MCF 10A (cell line): ENCODE measurements around the gene WDR73. TPM values are rescaled to one million over a fixed set of nuclear protein-coding genes. Genes with fewer than 3 reads are reported as not detected.

Experiments
- BruUV-seq: library from RNA; stranded (reverse); fragments of 400-500 nt; replicated peaks from 2 replicates; lab custom pipeline; 2021; lab: Mats Ljungman, UMichigan
- CTCF ChIA-PET: fragments of 300-600 bp; sonication (Branson Sonifier 250); formaldehyde crosslinking; extraction: SDS; loops from one replicate; lab custom pipeline; 2021; ENCODE audit warnings: antibody characterized with exemption, inconsistent platforms; lab: Yijun Ruan, JAX
- POLR2A ChIA-PET: fragments of 300-600, 350-650 bp; sonication (Branson Sonifier 250); formaldehyde crosslinking; extraction: SDS; loops from one replicate; lab custom pipeline; 2020; ENCODE audit warnings: antibody characterized with exemption, inconsistent platforms; lab: Yijun Ruan, JAX
- DNase-seq: peaks from one replicate; pipeline ENCODE4 v3.0.0-alpha.2; 2018; ENCODE audit not compliant: unreplicated experiment
- H3K27ac Mint-ChIP-seq: one replicate; pipeline ENCODE4 v1.8.0; 2022; ENCODE audit warnings: mild to moderate bottlenecking, low read depth, mixed read lengths; ENCODE audit not compliant: unreplicated experiment
- H3K27me3 Mint-ChIP-seq: one replicate; pipeline ENCODE4 v1.8.0; 2022; ENCODE audit warnings: mixed read lengths; ENCODE audit not compliant: insufficient read depth, unreplicated experiment
- H3K36me3 Mint-ChIP-seq: one replicate; pipeline ENCODE4 v1.8.0; 2022; ENCODE audit warnings: mild to moderate bottlenecking, moderate library complexity, mixed read lengths; ENCODE audit not compliant: insufficient read depth, unreplicated experiment
- H3K4me1 Mint-ChIP-seq: one replicate; pipeline ENCODE4 v1.8.0; 2022; ENCODE audit warnings: mixed read lengths; ENCODE audit not compliant: insufficient read depth, unreplicated experiment
- H3K4me3 Mint-ChIP-seq: one replicate; pipeline ENCODE4 v1.8.0; 2022; ENCODE audit warnings: mild to moderate bottlenecking, moderate library complexity, mixed read lengths; ENCODE audit not compliant: unreplicated experiment
- H3K9me3 Mint-ChIP-seq: one replicate; pipeline ENCODE4 v1.8.0; 2022; ENCODE audit warnings: mixed read lengths; ENCODE audit not compliant: unreplicated experiment
- intact Hi-C: fragments of 100-400 bp; cut with micrococcal nuclease; formaldehyde crosslinking; loops from 2 replicates; pipeline ENCODE4 v1.14.1; 2022
- total RNA-seq: library from RNA; stranded (reverse); gene quantifications from 2 replicates; pipeline ENCODE4 v1.2.3, GENCODE V29; 2022
- TF ChIP-seq, protein P1 (sequence below): fragments of 200-600 bp; IDR thresholded peaks from one replicate; pipeline ENCODE4 v1.8.0; 2022; ENCODE audit warnings: antibody characterized with exemption, mild to moderate bottlenecking; ENCODE audit not compliant: unreplicated experiment

Gene WDR73
- total RNA-seq, 1 experiment from 2014 or later = 42.1 TPM

- TF ChIP-seq, protein P1, sequence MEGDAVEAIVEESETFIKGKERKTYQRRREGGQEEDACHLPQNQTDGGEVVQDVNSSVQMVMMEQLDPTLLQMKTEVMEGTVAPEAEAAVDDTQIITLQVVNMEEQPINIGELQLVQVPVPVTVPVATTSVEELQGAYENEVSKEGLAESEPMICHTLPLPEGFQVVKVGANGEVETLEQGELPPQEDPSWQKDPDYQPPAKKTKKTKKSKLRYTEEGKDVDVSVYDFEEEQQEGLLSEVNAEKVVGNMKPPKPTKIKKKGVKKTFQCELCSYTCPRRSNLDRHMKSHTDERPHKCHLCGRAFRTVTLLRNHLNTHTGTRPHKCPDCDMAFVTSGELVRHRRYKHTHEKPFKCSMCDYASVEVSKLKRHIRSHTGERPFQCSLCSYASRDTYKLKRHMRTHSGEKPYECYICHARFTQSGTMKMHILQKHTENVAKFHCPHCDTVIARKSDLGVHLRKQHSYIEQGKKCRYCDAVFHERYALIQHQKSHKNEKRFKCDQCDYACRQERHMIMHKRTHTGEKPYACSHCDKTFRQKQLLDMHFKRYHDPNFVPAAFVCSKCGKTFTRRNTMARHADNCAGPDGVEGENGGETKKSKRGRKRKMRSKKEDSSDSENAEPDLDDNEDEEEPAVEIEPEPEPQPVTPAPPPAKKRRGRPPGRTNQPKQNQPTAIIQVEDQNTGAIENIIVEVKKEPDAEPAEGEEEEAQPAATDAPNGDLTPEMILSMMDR = no peak
- H3K36me3 Mint-ChIP-seq = peaks cover 90% of the 10 kb centered on the region
- H3K4me3 Mint-ChIP-seq = no peak overlapping the region
- H3K4me1 Mint-ChIP-seq = peaks cover 21% of the 10 kb centered on the region
- POLR2A ChIA-PET = interaction anchor here (1.8 to 2.1 kb wide), 2 partner anchors 11 to 67 kb away, joined by 9 to 10 read pairs; partner anchors contain the start of gene SEC11A
- no TSS peak for BruUV-seq
- intact Hi-C loops = loop anchor here (5.0 kb wide), 1 partner anchor 47 kb away; the partner anchor contains the start of gene ZSCAN2
- no peak overlapping the region for H3K27ac Mint-ChIP-seq
- CTCF ChIA-PET = interaction anchor here (1.3 to 1.5 kb wide), 2 partner anchors 9 to 11 kb away, joined by 6 to 7 read pairs; no protein-coding TSS in a partner anchor
- no peaks in the 10 kb centered on the region for H3K27me3 Mint-ChIP-seq
- H3K9me3 Mint-ChIP-seq = no peaks in the 10 kb centered on the region
- DNase-seq = peak; percentile 30
Observed at GRCh38 chr15:84649706-84650105, 4.4 kb downstream of the WDR73 start.

GRCh38 chr15:84648539-84648938 is 5.5 kb downstream of the WDR73 start:
- POLR2A ChIA-PET = interaction anchor here (0.6 to 2.1 kb wide), 8 partner anchors 10 to 1397 kb away, joined by 3 to 12 read pairs (median 5); partner anchors contain the start of gene SEC11A
- no TSS peak for BruUV-seq

GRCh38 chr15:84647726-84648125 is 6.4 kb downstream of the WDR73 start:
- no peak overlapping the region for H3K4me3 Mint-ChIP-seq
- no TSS peak for BruUV-seq
- no peaks in the 10 kb centered on the region for H3K9me3 Mint-ChIP-seq
- no peaks in the 10 kb centered on the region for H3K27me3 Mint-ChIP-seq
- CTCF ChIA-PET = interaction anchor here (1.0 to 1.2 kb wide), 2 partner anchors 49 to 60 kb away, joined by 3 to 5 read pairs; no protein-coding TSS in a partner anchor
- TF ChIP-seq, protein P1 = no peak
- POLR2A ChIA-PET = interaction anchor here (1.7 kb wide), 1 partner anchor 16 kb away, joined by 12 read pairs; no protein-coding TSS in a partner anchor
- no peak overlapping the region for H3K27ac Mint-ChIP-seq
- H3K36me3 Mint-ChIP-seq = peaks cover 100% of the 10 kb centered on the region
- no peak for DNase-seq
- peaks cover 21% of the 10 kb centered on the region for H3K4me1 Mint-ChIP-seq
- intact Hi-C loops = no loop called here

More at GRCh38 chr15:84648539-84648938, 5.5 kb downstream of the WDR73 start:
- CTCF ChIA-PET = interaction anchor here (0.6 to 1.5 kb wide), 5 partner anchors 10 to 280 kb away, joined by 3 to 7 read pairs (median 4); no protein-coding TSS in a partner anchor
- Mint-ChIP-seq H3K36me3 (peaks cover 97% of the 10 kb centered on the region), H3K9me3 (no peaks in the 10 kb centered on the region), H3K4me3 (no peak overlapping the region), H3K27me3 (no peaks in the 10 kb centered on the region), H3K27ac (no peak overlapping the region), H3K4me1 (peaks cover 21% of the 10 kb centered on the region)
- TF ChIP-seq, protein P1 = no peak
- intact Hi-C loops = no loop called here
- DNase-seq = peak; percentile 49

DNA sequence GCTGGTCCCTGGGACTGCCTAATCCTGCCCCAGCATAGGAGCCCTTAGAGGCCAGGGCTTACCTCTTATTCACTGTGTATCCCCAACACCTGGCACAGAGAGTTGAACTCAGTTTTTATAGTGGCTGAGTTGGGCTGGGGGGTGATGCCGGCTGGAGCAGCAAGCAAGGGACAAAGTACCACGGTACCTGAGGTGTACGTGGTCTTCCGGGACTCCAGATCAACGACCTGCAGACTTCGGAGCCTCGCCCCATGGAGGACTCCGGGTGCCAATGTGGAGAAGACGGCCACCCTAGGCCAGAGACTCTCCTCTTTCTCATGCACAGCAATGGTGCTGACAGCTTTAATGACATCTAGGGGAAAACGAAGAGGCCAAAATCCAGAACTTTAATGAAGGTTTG is 8.1 kb downstream of the WDR73 start:
- CTCF ChIA-PET = interaction anchor here (0.6 kb wide), 1 partner anchor 72 kb away, joined by 3 read pairs; no protein-coding TSS in a partner anchor
- Mint-ChIP-seq H3K36me3 (peaks cover 96% of the 10 kb centered on the region), H3K27ac (no peak overlapping the region), H3K4me3 (no peak overlapping the region), H3K4me1 (peaks cover 7% of the 10 kb centered on the region), H3K27me3 (no peaks in the 10 kb centered on the region), H3K9me3 (no peaks in the 10 kb centered on the region)
- intact Hi-C loops = no loop called here
- POLR2A ChIA-PET = interaction anchor here (0.6 kb wide), 2 partner anchors 47 to 63 kb away, joined by 3 read pairs; no protein-coding TSS in a partner anchor
- TF ChIP-seq, protein P1 = no peak
- BruUV-seq = no TSS peak
- no peak for DNase-seq
